Lung (tissue), 12 donors: ENCODE data around the gene DEFB132. TPM values are rescaled to one million over a fixed set of nuclear protein-coding genes. Genes with fewer than 3 reads are reported as not detected.
A peak's percentile ranks its signal among the peaks of the same experiment; 100 is the strongest.

Experiments used
- ATAC-seq: fragments of 200-7000 bp; cut with Tn5 transposase; one replicate; pipeline ENCODE4 v1.9.1; 2020; ENCODE audit warnings: moderate number of reproducible peaks; ENCODE audit not compliant: insufficient read depth, low FRiP score
- DNase-seq, 3 donors: peaks; one replicate each; pipeline ENCODE4 v3.0.0-alpha.2; 2013 to 2017
- H3K27ac ChIP-seq, 2 donors: one replicate each; pipeline ENCODE4 v1.5.1; 2013; ENCODE audit warnings: mild to moderate bottlenecking in 2 of 2, moderate library complexity in 2 of 2, control low read depth in 1 of 2, inconsistent platforms in 1 of 2, low read depth in 1 of 2, low read length in 1 of 2
- H3K27me3 ChIP-seq, 3 donors: one replicate each; pipeline ENCODE4 v1.5.1; 2013; ENCODE audit warnings: low read length in 2 of 3; ENCODE audit not compliant: control insufficient read depth in 3 of 3, insufficient read depth in 3 of 3
- H3K36me3 ChIP-seq, 4 donors: one replicate each; pipeline ENCODE4 v1.5.1; 2013; ENCODE audit warnings: low read length in 4 of 4, mild to moderate bottlenecking in 1 of 4, moderate library complexity in 1 of 4; ENCODE audit not compliant: control insufficient read depth in 4 of 4, insufficient read depth in 4 of 4
- H3K4me1 ChIP-seq, 5 donors: one replicate each; pipeline ENCODE4 v1.5.1; 2013; ENCODE audit warnings: low read length in 5 of 5, mild to moderate bottlenecking in 2 of 5, moderate library complexity in 1 of 5; ENCODE audit not compliant: control insufficient read depth in 5 of 5, insufficient read depth in 5 of 5
- H3K4me3 ChIP-seq: one replicate; pipeline ENCODE4 v1.5.1; 2013; ENCODE audit warnings: mild to moderate bottlenecking, control low read depth, moderate library complexity
- H3K9ac ChIP-seq, 2 donors: one replicate each; pipeline ENCODE4 v1.5.1; 2013; ENCODE audit warnings: low read length in 2 of 2, control low read depth in 1 of 2; ENCODE audit not compliant: insufficient read depth in 1 of 2
- H3K9me3 ChIP-seq, 4 donors: one replicate each; pipeline ENCODE4 v1.5.1; 2013; ENCODE audit warnings: low read length in 3 of 4, mild to moderate bottlenecking in 1 of 4, moderate library complexity in 1 of 4; ENCODE audit not compliant: control insufficient read depth in 4 of 4, insufficient read depth in 3 of 4
- WGBS, 2 donors: extraction: QIAGEN DNeasy Blood & Tissue Kit; methylation state at CpG; one replicate each; pipeline ENCODE4 v1.1.7; 2013; 5-methylcytosine and 5-hydroxymethylcytosine counted together
- polyA plus RNA-seq, 2 donors: library from polyadenylated mRNA; stranded (reverse); fragments of 200-250 nt; gene quantifications; one replicate each; pipeline ENCODE4 v1.2.1, GENCODE V29; 2013
- total RNA-seq, 2 donors: library from RNA; depleted of rRNA in 1 of 2; stranded (reverse); fragments of >200 nt in 1 of 2; gene quantifications; one replicate each; pipeline ENCODE4 v1.2.1, GENCODE V29; 2014 to 2021
- TF ChIP-seq, protein P1 (sequence below): IDR thresholded peaks from 2 replicates; pipeline ENCODE4 v1.5.1; 2012; ENCODE audit warnings: mild to moderate bottlenecking; ENCODE audit errors: control extremely low read depth, extremely low read depth
- donor health status: control.
- donor health status: control.
- donor health status: Bipolar disorder and iron deficiency.
- donor health status: healthy.
- donor health status: DM: yes; HTN: yes; CAD: no.

The DEFB132 gene
- total and polyA plus RNA-seq, 4 donors, result not detected

DNA sequence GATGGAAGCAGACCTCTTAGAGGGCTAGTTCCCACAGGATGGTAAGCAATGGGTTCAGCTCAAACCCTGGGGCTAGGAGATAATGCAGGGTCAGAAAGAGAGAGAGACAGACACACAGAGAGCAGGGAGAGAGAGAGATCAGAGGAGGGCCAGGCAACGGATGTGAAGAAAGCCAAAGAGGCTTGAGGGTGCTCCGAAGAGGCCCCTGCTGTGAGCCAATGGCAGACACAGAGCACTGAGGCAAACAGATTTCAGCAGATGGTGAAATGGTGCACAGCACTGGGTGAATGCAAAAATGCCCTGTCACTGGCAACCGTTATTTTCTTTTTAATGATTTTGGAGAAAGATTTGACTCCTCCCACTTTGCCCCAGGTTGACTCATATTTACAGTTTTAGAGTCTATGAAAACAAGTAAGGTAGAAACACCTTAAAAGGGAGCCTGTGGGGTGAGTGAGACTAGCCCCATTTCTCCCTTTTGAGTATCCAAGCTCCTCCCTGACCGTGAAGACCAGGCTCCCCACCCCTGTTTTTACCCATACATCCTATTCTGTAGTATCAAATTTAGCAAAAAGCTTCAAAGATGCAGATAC lies 840 bp downstream of the DEFB132 start:
- WGBS, 2 donors, result 43 to 72% methylated on average over 4 of the region's 4 CpGs
- H3K9ac ChIP-seq, result no peak overlapping the region
- no peak overlapping the region for H3K27ac ChIP-seq
- H3K4me1 ChIP-seq, result no peaks in the 10 kb centered on the region
- no peak for DNase-seq
- H3K36me3 ChIP-seq, result no peaks in the 10 kb centered on the region
- H3K9me3 ChIP-seq, result no peaks in the 10 kb centered on the region
- TF ChIP-seq, protein P1, sequence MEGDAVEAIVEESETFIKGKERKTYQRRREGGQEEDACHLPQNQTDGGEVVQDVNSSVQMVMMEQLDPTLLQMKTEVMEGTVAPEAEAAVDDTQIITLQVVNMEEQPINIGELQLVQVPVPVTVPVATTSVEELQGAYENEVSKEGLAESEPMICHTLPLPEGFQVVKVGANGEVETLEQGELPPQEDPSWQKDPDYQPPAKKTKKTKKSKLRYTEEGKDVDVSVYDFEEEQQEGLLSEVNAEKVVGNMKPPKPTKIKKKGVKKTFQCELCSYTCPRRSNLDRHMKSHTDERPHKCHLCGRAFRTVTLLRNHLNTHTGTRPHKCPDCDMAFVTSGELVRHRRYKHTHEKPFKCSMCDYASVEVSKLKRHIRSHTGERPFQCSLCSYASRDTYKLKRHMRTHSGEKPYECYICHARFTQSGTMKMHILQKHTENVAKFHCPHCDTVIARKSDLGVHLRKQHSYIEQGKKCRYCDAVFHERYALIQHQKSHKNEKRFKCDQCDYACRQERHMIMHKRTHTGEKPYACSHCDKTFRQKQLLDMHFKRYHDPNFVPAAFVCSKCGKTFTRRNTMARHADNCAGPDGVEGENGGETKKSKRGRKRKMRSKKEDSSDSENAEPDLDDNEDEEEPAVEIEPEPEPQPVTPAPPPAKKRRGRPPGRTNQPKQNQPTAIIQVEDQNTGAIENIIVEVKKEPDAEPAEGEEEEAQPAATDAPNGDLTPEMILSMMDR, result no peak
- no peak overlapping the region for H3K4me3 ChIP-seq
- no peak for ATAC-seq
- no peaks in the 10 kb centered on the region for H3K27me3 ChIP-seq

DNA sequence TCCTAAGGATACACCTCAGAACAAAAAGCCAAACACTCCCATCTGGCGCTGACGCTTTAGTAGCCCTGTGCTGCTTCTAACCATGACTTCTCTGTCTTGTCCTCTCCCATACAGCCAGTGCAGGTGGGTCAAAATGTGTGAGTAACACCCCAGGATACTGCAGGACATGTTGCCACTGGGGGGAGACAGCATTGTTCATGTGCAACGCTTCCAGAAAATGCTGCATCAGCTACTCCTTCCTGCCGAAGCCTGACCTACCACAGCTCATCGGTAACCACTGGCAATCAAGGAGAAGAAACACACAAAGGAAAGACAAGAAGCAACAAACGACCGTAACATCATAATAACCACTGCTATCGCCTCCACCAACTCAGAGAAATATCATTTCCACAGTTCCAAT lies 1.4 kb downstream of the DEFB132 start:
- H3K4me1 ChIP-seq, result no peaks in the 10 kb centered on the region
- H3K9ac ChIP-seq, result no peak overlapping the region
- H3K27ac ChIP-seq, result no peak overlapping the region
- no peak overlapping the region for H3K4me3 ChIP-seq
- TF ChIP-seq, protein P1, result no peak
- H3K36me3 ChIP-seq, result no peaks in the 10 kb centered on the region
- WGBS, 2 donors, result 41 to 48% methylated on average over 8 of the region's 8 CpGs
- no peaks in the 10 kb centered on the region for H3K27me3 ChIP-seq
- no peaks in the 10 kb centered on the region for H3K9me3 ChIP-seq
- ATAC-seq, result no peak
- peak in 1 of 3 donors; percentile 38 for DNase-seq

DNA sequence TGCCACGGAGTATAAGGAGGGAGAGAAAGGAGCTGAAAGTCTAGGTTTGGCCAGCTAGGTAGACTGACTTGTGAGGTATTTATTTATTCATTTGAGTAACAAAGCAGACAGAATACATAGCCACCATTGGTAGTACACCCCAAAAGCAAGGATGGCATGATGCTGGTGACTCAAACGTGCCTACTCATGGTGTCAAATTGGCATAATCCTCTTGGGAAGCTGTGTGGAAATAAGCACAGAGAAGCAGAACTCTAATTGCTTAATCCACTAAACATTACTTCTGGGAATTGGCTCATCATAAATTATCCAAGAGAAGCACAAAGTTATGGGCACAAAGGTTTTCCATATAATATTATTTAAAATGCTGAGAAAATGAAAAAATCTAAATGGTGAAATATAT lies 2.5 kb downstream of the DEFB132 start:
- Histone ChIP-seq H3K9ac (no peak overlapping the region), H3K27ac (no peak overlapping the region), H3K36me3 (no peaks in the 10 kb centered on the region), H3K4me1 (no peaks in the 10 kb centered on the region), H3K4me3 (no peak overlapping the region), H3K27me3 (no peaks in the 10 kb centered on the region), H3K9me3 (no peaks in the 10 kb centered on the region)
- 68 to 72% methylated on average over 2 of the region's 2 CpGs for WGBS, 2 donors
- TF ChIP-seq, protein P1, result no peak
- DNase-seq (no peak), ATAC-seq (no peak)

DNA sequence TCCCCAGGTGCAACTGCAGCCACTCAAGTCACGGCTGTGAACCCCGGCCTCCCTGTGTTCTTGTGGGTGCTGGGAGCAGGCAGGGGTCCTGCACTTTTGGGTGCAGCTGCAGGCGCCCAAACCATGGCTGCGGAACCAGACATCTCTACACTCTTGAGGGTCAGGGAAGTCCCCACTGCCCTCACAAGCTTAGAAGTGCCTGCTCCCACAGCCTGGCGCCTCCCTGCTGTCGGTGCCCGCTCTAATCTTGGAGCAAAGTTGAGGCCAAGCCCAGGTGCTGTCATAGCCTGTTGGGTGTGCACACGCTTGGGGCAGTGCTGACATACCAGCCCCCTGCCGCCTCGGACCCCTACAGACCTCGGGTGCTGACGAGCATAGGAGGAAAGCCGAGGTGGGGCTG lies 6.2 kb downstream of the DEFB132 start:
- Histone ChIP-seq H3K9ac (no peak overlapping the region), H3K4me1 (peaks cover 0 to 13% (median 6%) of the 10 kb centered on the region in 5 donors), H3K9me3 (no peaks in the 10 kb centered on the region), H3K27ac (no peak overlapping the region), H3K27me3 (no peaks in the 10 kb centered on the region), H3K4me3 (no peak overlapping the region), H3K36me3 (no peaks in the 10 kb centered on the region)
- ATAC-seq, result no peak
- 83 to 94% methylated on average over 13 of the region's 13 CpGs for WGBS, 2 donors
- TF ChIP-seq, protein P1, result no peak
- DNase-seq, result no peak
